GM11168 (cell line): ENCODE data around the gene BTG2.

ENCODE experiments used
- in situ Hi-C: fragments of 300-500 bp; cut with MboI; formaldehyde crosslinking; loops from one replicate; pipeline ENCODE4 v1.12.0; 2022; ENCODE audit warnings: low sequenced_read_pairs; ENCODE audit not compliant: unreplicated experiment

BTG2 gene

DNA sequence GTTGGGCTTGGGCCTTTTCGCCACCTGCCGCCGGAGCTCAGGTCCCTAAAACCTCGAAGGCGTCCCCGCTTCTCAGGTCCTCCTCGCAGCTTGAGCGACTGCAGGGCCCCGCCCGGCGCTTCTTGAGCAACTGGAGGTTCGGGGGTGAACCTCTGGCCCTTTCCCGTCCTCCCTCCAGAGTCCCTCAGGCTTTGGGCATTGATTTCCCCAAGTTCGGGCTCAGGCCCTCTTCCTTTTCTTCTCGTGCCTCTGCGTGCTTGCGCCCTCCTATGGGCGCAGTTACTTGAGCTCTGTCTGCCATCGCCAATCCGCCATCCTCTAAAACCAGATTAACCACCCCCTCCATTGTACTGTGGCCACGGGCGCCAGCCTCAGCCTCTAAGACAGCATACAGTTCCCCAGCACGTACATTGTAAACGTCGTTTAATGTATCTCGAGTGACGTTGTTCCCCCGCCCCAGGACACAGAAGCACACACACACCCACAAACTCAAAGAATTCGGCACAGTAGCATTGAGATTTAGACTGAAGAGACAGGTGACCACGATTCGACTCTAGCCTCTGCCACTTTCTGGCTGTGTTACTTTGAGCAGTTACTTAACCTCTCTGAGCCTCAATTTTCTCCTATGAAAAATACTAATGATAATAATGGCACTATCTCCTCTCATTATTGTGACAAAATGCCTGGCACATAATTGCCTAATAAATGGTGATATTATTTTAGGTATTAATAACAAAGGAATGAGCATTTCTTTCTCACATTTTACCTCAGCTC lies 22.6 kb downstream of the BTG2 start:
- in situ Hi-C loops, result no loop called here

DNA sequence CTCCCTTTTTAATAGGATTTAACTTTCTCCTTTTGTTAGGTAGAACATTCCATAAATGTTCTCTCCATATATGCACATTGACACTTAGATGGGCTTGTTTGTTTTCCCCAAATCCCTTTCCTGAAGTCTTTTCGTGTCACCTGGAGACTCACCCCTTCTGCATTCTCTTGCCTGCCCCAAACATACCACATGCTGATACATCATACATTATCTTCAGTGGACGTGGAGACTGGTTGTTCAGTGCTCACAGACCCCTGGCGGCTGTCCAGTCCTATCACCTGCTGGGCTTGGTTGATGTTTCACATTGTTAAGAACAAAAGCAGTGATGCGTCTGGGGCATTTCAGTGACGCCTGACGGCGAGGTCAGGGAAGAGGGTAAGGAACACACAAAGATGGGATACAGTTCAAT lies 23.4 kb downstream of the BTG2 start:
- in situ Hi-C loops, result no loop called here

DNA sequence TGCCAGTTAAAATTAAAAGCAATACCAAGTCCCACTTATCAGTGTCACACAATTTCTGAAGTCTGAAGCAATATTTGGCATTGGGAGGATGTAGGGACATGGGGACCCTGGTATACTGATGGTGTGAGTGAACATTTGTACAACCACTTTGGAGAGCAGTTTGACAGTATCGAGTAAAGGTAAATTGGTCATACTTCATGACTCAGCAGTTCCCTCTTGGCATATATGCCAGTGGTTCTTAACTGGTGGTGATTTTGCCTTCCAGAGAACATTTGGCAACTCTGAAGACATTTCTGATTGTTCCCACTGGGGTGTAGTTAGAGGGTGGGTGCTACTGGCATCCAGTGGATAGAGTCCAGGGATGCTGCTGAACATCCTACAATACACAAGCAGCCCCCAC lies 25.9 kb downstream of the BTG2 start:
- in situ Hi-C loops, result no loop called here

DNA sequence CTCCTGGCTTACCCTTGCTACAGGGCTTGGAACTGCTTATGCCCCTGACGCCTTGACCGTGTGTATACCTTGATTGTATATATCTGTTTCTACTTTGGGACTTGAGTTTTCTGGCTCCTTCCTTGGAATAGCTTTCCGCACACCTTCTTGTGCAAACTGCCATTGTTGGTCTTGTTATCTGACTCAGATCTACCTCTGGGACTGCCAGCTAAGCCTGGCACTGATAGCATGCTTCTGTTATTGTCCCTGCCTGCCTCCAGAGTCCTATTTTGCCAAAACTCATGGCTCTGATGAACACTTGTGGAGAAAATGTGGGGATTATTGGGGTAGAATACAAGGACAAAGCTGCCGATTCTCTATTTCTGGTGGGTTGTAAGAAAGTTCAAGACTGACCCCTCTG lies 30.2 kb downstream of the BTG2 start:
- in situ Hi-C loops, result loop anchor here (5.0 kb wide), 1 partner anchor 63 kb away; no protein-coding TSS in a partner anchor

DNA sequence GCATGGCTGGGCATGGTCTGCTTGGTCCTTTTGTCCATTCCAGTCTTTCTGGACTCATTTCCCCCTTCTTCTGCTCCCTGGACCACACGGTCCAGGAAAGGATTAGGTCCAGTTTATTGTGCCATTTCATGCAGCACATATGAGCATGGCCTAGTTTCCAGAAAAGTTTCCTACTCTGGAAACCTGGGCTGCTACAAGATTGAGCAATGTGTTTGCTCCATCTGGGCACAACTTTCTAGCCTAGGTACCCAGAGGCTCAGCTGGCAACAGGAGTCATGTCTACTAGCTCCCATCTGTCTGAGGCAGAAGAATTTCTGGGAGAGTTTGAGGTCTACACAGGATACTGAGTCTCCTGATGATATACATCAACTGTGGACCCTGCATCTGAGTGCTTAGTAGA lies 30.8 kb downstream of the BTG2 start:
- in situ Hi-C loops, result loop anchor here (5.0 kb wide), 1 partner anchor 64 kb away; no protein-coding TSS in a partner anchor

DNA sequence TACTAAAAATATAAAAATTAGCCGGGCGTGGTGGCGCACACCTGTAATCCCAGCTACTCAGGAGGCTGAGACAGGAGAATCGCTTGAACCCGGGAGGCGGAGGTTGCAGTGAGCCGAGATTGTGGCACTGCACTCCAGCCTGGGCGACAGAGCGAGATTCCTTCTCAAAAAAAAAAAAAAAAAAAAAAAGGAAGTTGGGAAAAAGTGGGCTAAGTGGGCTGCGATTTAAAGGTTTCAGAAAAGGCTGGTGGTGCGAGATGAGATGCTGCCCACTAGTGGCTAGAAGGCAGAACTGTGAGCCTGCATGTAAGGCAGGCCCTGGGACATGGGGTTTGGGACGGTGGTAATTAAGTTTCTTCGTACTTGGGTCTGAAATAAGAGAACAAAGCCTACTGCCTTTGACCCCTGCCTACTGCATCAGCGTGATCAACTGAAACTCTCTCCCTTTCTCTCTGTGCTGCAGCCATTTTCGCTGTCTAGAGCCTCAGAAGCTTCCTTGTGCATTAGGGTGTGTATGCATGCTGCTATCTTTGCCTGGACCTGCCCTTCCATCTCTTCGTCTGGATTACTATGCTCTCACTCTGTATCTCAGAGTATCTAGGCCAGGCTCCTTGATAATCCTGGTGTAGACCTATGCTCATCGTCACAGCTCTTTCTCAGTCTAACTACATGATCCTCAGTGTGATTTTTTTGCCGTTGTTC lies 33.2 kb downstream of the BTG2 start:
- in situ Hi-C loops, result loop anchor here (5.0 kb wide), 1 partner anchor 66 kb away; no protein-coding TSS in a partner anchor

DNA sequence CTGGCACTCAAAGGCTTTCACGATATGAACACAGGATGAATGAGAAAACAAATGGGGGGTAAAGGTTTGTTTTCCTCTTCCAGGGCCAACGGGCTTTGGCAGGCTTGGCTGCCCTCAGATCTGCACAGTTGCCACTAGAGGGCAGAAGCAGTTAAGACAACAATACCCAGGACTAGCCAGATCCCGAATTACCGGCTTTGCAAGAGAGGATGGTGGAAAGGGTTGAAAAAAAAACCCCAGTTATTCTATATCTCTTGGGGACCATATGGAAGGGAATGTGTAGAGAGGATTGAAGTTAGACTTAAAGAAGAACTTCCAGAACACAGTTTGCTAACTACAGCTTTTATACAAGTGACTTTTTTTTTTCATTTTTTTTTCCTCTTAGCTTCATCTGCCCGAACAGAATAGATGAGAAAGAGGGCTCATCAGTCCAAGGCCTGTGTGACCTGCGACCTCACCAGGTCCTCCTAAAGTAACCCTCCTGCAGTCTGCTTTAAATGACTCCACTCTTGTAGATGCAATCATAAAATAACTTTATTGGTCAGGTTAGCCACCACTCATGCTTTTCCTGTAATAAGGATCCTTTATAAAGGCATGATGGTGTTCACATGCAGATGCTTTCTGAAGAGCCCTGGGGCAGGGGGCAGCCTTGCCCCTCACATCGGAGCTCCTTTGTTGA lies 34.9 kb downstream of the BTG2 start:
- in situ Hi-C loops, result loop anchor here (5.0 kb wide), 1 partner anchor 147 kb away; no protein-coding TSS in a partner anchor

DNA sequence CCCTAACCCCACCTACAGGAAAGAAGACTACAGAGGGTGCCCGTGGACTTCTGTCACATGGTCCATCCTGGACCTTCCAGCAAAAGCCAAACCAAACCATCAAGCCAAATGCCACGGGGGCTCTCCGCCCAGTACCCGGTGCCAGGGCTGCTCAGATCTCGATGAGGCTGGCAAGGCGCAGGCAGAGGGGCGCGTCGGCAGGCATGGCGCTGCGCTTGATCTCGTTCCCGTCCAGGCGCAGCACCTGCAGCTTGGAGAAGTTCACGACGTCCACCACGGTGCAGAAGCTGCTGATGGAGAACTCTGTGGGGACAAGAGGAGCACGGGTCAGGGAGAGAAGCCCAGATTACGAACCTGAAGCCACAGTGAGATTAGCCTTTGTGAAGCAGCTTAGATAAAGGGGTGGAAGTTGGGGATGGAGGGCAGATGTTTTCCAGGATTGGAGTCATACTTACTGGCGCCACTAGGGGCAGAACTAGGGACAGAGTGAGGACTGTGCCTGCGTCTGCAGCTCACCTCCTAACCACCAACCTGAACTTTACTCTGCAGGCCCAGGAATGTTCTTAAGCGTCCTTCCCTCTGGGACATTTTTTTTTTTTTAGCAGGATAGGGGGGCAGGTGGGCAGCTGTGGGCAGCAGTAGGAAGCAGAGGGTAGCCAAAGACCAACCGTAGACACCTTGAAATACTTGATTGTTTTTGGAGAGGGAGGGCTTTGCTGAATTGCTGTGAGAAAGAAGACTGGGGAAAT lies 37.0 kb downstream of the BTG2 start:
- in situ Hi-C loops, result loop anchor here (5.0 kb wide), 1 partner anchor 145 kb away; no protein-coding TSS in a partner anchor

DNA sequence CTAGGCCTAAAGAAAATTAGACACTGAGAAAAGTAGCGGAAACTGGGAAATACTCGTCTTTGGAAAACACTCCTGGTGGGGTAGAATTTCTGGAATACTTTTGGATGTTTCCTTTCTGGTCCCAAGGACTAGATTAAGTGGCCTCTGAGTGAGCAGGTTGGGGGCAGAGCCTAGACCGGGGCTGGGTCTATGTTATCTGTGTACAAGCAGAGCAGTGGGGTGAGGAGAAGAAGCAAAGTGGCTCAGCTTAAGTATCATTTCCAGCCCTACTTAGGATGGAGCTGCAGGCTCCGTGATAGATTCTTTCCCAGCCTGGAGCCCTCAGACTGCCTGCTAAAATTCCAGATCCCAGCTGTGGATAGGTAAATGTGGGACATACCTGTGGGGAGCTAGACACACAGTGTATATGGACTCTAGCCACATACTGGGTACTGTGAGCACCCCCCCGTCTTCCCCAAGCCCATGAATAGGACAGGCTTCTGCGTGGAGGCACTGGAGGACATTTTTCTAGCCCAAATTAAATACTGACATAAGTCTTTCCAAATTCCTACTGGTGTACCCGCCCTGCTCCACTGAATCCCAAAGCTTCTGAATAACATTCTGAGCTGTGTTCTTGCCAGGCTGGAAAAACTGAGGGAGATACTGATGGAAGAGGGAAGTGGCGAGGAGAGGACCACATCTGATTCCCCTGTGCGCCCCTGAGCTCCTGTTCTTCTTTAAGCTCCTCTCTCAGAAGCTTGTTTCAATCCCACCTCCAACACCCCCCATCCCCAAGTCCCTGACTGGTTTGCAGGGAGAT lies 38.8 kb downstream of the BTG2 start:
- in situ Hi-C loops, result loop anchor here (5.0 kb wide), 1 partner anchor 143 kb away; no protein-coding TSS in a partner anchor

DNA sequence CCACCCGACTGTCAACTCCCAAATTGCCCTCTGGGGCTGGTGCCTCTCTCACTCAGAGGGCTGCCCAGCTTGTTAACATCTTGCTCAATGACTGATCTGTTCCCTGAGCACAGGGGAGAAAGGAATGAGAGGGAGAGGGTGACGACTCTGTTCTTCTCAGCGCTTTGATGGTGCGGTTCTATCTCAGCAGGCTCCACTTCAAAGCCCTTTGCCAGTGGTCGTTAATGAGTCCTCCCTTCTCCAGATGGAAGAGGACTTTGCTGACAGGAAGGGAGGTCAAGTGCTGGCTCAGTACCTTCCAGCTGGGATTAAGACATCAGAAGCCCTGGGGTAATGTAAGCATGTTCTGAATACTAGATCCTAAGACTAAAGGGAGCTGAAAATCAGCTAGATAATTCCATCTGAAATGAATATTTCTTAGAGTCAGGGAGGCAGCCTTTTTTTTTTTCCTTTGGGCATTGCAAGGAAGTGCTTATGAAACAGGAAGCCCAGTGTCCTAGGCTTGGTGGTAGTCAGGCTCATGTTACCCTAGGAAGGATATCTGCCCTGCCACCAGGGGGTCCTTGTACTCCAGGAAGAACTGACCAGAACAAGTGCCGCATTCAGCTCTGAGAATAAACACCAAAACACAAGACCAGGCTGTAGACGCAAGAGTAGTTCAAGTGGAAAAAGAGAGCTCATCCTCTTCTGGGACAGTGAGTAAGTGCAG lies 40.9 kb downstream of the BTG2 start:
- in situ Hi-C loops, result no loop called here

DNA sequence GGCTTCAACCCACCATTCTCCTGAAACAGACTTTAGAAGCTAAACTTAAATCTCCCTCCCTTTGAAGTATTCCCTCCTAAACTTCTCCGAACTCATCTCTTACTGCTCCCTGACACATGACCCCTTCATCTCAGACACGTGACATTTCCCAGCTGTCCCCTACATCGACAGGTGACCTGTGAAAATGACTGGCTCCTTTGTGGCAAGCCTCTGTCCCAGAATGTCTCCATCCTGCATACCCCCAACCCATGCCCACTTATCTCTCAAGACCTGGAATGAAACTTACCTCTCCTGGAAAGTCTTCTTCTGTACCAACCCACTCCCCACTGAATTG lies 41.4 kb downstream of the BTG2 start:
- in situ Hi-C loops, result no loop called here

DNA sequence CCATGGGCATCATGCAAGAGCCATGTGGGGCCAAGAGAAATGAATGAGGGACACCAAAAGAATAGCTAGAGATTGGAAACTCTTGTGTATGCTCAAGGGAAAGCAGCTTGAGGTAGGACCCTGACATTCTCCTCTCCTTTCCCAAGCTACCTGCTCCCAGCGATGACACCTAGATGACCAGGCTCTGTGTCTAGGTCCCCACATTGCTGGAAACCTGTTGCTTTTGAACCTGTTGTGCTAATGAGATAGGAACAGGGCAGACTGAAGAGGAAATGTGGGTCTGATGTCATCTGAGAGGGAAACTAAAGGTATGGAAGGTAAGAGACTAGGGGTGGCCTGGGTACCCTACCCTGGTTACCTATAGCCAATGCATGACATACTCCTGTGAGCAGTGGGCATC lies 43.8 kb downstream of the BTG2 start:
- in situ Hi-C loops, result no loop called here

DNA sequence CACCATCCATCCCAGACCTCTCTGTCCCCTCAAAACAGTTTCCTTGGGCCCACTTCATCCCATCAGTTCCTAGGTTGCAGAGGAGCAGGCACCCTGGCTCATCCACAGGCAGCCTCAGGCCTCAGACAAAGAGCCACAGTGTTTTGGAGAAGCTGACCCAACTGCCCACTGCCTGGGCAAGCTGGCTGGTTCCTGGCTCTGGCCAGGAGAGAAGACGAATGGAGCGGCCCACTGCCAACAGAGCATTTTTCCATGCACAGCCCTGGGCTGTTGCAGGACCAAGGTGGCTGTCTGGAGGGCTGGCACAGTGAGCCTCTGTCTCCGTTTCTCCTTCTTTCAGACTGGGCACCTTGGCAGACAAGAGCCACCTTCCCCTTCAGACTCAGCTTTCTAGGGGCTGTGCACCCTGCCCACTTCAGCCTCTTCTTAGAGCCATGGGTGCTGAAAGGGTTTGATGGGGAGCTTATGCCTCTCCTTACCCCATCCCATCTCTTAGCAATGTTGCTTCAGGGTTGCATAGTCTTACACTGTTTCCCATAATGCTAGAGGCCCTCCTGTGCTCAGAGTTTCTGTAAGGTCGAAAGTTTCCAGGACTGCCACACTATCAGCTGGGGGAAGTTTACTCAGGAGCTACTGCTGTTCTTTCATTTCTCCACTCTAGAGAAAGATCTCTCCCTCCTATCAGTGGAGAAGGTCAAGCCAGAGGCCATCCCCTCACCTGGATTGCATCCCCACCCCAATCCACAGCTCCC lies 44.6 kb downstream of the BTG2 start:
- in situ Hi-C loops, result no loop called here

DNA sequence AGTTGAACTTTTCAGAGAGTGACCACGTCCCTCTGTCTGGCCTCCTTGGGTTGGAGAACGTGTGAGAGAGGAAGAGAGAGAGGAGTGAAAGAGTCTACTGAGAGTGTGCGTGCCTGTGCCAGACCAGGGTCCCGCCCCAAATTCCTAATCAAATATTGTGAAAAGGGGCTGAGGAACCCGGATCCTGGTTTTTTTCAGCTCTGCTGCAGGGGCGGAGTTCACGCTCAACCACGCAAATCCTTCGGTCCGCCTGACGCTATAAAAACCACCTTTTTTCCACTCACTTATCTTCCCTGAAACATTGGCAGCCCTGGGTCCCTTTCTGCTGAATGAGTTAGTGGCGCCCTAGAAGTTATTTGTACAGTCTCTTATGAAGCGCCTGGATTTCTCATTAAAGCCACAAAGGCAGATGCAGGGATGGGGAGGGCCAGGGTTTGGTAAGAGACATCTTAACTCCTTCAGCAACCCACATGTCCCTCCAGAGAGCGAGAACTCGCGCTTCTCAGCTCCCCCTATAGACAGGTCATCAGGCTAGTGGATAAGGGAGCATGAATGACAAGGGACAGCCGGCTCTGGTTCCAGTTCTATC lies 45.8 kb downstream of the BTG2 start, which contains the start of gene FMOD:
TSS of gene FMOD (minus strand) at position 86 of the 589 bp plus-strand sequence. CDS start 2,852 bp downstream, outside the sequence.
- in situ Hi-C loops, result no loop called here

DNA sequence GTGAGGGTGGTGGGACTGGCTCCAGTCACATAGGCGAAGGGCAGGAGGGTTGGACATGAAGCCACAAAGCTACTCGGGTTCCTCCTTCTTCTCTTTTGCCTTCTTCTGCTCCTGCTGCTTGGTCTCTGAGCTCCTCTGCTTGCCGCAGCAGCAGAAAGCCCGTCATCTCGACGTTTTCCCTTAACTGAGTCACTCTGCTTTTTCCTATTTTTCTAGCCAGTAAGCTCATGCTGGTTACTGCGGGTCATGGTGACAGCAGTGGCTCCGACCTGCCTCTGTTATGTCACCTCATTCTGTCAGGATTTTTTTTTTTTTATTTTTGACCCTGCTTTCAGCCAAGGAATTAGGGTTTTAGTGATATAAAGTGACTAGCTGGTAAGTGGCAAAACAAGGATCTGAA lies 48.2 kb downstream of the BTG2 start:
- in situ Hi-C loops, result no loop called here

DNA sequence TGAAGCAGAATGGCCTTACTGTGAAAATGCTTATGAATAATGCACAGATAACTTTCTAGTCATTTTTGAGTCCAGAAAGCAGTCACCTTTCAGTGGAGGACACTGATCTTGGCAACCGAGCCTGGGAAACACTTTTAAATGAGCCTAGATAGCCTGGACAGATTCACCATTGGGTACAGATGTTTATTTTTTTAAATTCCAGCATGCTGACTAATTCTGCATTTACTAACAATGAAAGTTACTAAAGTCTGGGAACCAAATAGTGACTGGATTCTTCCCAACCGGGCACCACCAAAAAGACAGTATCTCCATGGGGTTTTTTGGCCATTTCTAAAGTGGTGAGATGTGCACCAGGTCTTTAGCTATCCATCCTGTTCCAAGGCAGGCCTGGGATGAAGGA lies 48.9 kb downstream of the BTG2 start:
- in situ Hi-C loops, result no loop called here

DNA sequence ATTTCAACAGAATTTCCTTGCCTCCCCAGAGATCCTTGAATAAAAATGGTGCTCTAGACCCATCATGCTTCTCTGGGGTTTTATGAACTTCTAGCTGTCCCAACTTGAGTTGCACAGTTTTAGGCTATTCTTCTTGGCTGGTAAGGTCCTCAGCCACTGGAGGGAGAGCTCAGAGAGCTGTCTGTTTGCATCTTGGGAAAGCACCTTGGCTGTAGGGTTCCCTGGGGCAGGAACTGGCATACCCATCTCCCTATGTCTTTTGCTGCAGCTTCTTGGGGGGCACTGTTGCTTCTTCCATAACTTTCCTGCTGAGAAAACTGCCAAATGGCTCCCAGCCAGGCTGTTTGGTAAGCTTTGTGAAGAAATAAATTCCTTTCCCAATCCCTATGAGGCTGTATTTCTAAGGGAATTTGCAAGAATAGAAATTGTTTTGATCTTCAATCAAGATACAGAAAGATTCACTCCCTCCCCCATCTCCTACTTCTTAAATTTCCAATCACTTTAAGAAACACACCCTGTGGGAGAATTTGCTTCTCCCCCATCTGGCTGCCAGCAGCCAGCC lies 53.8 kb downstream of the BTG2 start:
- in situ Hi-C loops, result no loop called here
